PC-3 (cell line): ENCODE measurements around the gene FIGLA.

Experiments used
- EZH2 ChIP-seq: fragments of 300-600 bp; sonication (generic); IDR thresholded peaks from one replicate; pipeline ENCODE4 v1.6.1; 2017; ENCODE audit warnings: antibody characterized with exemption, mild to moderate bottlenecking, low read length; ENCODE audit not compliant: unreplicated experiment
- EZH2phosphoT487 ChIP-seq: fragments of 300-600 bp; sonication (generic); IDR thresholded peaks from 2 replicates; pipeline ENCODE4 v1.6.1; 2018; ENCODE audit warnings: mild to moderate bottlenecking, antibody characterized with exemption, low read length, borderline replicate concordance
- TF ChIP-seq, protein P1 (sequence below): fragments of 300-600 bp; sonication (generic); conservative IDR thresholded peaks from 2 replicates; pipeline ENCODE4 v1.5.1; 2017; ENCODE audit warnings: antibody characterized with exemption, low read depth, mild to moderate bottlenecking, low read length

DNA sequence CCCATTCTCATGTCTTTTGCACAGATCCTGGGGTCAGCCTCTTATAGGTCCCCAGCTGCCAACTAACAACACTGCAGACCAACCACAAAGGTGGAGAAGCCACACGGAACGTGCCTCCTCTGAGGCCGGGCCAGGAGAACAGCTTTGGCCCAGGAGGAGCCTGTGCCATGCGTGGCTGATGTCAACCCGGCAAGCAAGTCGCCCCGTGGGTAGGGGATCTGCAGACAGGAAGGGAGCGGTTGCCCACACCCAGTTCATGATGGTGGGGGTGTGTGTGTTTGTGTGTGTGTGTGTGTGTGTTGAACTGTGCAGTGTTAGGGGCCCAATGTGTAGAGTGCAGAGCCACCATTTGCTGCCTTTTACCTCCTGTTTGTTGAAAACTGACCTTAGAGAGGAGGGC, 32.4 kb upstream of the FIGLA start:
- TF ChIP-seq, protein P1, sequence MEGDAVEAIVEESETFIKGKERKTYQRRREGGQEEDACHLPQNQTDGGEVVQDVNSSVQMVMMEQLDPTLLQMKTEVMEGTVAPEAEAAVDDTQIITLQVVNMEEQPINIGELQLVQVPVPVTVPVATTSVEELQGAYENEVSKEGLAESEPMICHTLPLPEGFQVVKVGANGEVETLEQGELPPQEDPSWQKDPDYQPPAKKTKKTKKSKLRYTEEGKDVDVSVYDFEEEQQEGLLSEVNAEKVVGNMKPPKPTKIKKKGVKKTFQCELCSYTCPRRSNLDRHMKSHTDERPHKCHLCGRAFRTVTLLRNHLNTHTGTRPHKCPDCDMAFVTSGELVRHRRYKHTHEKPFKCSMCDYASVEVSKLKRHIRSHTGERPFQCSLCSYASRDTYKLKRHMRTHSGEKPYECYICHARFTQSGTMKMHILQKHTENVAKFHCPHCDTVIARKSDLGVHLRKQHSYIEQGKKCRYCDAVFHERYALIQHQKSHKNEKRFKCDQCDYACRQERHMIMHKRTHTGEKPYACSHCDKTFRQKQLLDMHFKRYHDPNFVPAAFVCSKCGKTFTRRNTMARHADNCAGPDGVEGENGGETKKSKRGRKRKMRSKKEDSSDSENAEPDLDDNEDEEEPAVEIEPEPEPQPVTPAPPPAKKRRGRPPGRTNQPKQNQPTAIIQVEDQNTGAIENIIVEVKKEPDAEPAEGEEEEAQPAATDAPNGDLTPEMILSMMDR: no peak
- TF ChIP-seq EZH2: no peak
- TF ChIP-seq EZH2phosphoT487: no peak
